Parathyroid adenoma (tissue), 2 donors: ENCODE measurements around the gene MGRN1.

Experiments
- H2AFZ ChIP-seq: fragments of 300-600 bp; sonication (generic); one replicate; pipeline ENCODE4 v1.7.0; 2017; ENCODE audit warnings: antibody characterized with exemption, mild to moderate bottlenecking
- H3K27ac ChIP-seq: fragments of 300-600 bp; sonication (generic); one replicate; pipeline ENCODE4 v1.7.0; 2017
- H3K27me3 ChIP-seq: fragments of 300-600 bp; sonication (generic); one replicate; pipeline ENCODE4 v1.7.0; 2017; ENCODE audit warnings: low read length; ENCODE audit not compliant: control insufficient read depth, insufficient read depth
- H3K36me3 ChIP-seq: fragments of 300-600 bp; sonication (generic); one replicate; pipeline ENCODE4 v1.7.0; 2017; ENCODE audit warnings: low read length; ENCODE audit not compliant: control insufficient read depth, insufficient read depth
- H3K4me1 ChIP-seq: fragments of 300-600 bp; sonication (generic); one replicate; pipeline ENCODE4 v1.7.0; 2017; ENCODE audit warnings: control low read depth
- H3K4me2 ChIP-seq: fragments of 300-600 bp; sonication (generic); one replicate; pipeline ENCODE4 v1.7.0; 2017; ENCODE audit warnings: low read length
- H3K4me3 ChIP-seq: fragments of 300-600 bp; sonication (generic); one replicate; pipeline ENCODE4 v1.7.0; 2017; ENCODE audit warnings: low read depth, low read length
- H3K79me2 ChIP-seq: fragments of 300-600 bp; sonication (generic); one replicate; pipeline ENCODE4 v1.7.0; 2017; ENCODE audit warnings: control low read depth
- H3K9ac ChIP-seq: fragments of 300-600 bp; sonication (generic); one replicate; pipeline ENCODE4 v1.7.0; 2017; ENCODE audit warnings: mild to moderate bottlenecking
- H3K9me3 ChIP-seq: fragments of 300-600 bp; sonication (generic); one replicate; pipeline ENCODE4 v1.7.0; 2017; ENCODE audit warnings: low read length; ENCODE audit not compliant: control insufficient read depth
- TF ChIP-seq, protein P1 (sequence below): fragments of 300-600 bp; sonication (generic); IDR thresholded peaks from one replicate; pipeline ENCODE4 v1.7.0; 2017; ENCODE audit warnings: antibody characterized with exemption, mild to moderate bottlenecking
- donor health status: primary hyperparathyroidism.

Gene MGRN1

DNA sequence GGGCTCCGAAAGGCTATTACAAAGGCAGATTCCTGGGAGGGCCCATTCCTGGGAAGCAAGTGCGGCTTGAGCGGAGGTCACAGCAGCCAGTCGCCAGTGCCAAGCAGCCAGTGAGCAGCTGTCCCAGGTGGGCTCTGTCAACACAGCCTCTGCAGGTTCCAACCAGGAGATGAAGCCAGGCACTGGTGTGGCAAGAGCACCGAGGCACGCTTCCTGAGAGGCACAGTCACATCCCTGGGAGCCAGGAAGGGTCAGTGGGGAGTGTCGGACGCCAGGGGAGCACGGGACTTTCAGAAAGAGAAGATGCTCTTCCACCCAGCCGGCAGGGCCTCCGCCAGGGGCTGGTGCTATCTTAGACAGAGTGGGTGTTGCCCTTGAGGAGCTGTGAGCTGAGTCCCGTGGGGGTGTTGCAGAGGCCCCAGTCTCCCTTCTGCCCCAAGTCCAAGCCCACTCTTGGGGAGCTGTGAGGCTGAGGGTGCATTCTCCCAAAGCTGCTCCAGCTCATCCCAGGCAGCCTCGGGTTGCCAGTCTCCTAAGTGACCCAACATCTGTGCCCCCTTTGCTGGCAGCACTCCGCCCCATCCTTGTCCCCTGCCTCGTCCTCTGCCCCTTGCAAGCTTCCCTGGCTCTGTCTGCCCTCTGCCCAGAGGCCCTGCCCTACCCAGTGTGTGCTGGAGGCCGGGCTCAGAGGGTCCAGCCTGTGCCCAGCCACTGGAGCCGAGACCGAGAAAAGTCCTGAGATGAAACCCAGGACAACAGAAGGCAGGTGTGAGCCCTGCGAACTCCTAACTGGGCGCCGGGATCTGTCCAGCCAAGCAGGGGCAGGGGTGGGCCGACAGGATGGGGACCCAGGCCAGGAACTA, 16.6 kb upstream of the MGRN1 start:
- Histone ChIP-seq H3K9ac (no peak overlapping the region), H3K4me3 (no peak overlapping the region), H2AFZ (no peak overlapping the region), H3K4me1 (peaks cover under 1% of the 10 kb centered on the region), H3K27ac (no peak overlapping the region), H3K4me2 (no peak overlapping the region), H3K36me3 (no peaks in the 10 kb centered on the region), H3K79me2 (no peaks in the 10 kb centered on the region), H3K9me3 (no peaks in the 10 kb centered on the region), H3K27me3 (no peaks in the 10 kb centered on the region)
- TF ChIP-seq, protein P1, sequence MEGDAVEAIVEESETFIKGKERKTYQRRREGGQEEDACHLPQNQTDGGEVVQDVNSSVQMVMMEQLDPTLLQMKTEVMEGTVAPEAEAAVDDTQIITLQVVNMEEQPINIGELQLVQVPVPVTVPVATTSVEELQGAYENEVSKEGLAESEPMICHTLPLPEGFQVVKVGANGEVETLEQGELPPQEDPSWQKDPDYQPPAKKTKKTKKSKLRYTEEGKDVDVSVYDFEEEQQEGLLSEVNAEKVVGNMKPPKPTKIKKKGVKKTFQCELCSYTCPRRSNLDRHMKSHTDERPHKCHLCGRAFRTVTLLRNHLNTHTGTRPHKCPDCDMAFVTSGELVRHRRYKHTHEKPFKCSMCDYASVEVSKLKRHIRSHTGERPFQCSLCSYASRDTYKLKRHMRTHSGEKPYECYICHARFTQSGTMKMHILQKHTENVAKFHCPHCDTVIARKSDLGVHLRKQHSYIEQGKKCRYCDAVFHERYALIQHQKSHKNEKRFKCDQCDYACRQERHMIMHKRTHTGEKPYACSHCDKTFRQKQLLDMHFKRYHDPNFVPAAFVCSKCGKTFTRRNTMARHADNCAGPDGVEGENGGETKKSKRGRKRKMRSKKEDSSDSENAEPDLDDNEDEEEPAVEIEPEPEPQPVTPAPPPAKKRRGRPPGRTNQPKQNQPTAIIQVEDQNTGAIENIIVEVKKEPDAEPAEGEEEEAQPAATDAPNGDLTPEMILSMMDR, result no peak

DNA sequence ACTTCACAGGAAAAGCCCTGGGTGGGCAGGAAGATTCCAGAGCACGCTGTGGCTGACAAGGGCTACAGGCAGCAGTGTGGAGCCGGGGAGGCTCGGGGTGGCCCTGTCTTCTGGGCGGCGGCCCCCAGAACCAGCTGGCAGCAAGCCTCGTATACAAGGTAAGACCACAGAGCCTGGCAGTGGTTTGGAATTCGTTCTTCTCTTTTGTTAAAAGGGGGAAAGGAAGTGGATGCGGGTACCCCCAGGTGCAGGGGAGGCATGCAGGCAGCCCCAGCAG, 16.0 kb upstream of the MGRN1 start:
- H3K4me2 ChIP-seq, result no peak overlapping the region

DNA sequence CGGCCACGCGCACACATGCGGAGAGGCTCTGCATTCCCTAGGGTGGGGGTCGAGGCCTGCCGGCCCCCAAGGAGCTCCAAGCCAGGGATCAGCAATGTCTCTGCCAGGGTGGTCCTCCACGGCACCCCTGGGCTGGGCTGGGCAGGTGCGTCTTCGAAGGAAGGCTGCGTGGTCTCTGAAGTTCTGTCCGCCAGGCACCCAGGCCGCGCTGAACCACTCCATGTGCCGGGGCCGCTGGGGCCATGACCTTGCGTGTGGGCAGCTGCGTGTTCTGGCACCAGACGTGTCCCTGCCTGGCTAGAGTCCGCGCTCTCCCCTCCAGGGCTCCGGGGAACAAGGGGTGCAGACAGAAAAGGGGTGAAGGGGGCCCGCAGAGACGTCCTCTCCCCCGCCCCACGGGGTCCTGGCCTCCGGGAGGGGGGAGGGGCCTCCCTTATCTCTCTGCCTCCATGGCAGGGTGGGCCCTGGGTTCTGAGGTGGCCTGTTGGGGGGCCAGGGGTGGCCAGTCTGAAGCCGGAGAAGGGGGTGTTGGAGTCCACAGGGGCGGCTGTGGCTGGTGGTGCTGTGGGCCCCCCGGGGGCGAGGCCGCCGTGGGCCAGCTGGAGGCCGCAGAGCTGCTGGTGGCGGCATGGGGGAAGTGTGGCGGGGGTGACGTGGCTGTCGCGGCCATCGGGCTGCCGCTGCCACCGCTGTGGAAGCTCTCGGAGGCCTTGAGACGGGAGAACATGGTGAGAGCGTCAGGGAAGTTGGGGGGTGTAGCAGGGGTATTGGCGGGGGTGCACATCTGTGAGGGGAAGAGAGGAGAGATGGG, 15.2 kb upstream of the MGRN1 start:
- H3K27me3 ChIP-seq, result no peaks in the 10 kb centered on the region
- H3K27ac ChIP-seq, result no peak overlapping the region
- TF ChIP-seq, protein P1, result no peak
- H3K79me2 ChIP-seq, result no peaks in the 10 kb centered on the region
- H3K4me2 ChIP-seq, result no peak overlapping the region
- peaks cover 6% of the 10 kb centered on the region for H3K4me1 ChIP-seq
- no peaks in the 10 kb centered on the region for H3K36me3 ChIP-seq
- H2AFZ ChIP-seq, result no peak overlapping the region
- no peak overlapping the region for H3K9ac ChIP-seq
- no peak overlapping the region for H3K4me3 ChIP-seq
- no peaks in the 10 kb centered on the region for H3K9me3 ChIP-seq

More for the DNA sequence above, 16.0 kb upstream of the MGRN1 start:
- Histone ChIP-seq H3K79me2 (no peaks in the 10 kb centered on the region), H3K4me1 (peaks cover 6% of the 10 kb centered on the region), H3K4me3 (no peak overlapping the region), H3K36me3 (no peaks in the 10 kb centered on the region), H3K27ac (no peak overlapping the region), H3K27me3 (no peaks in the 10 kb centered on the region), H3K9me3 (no peaks in the 10 kb centered on the region), H3K9ac (no peak overlapping the region), H2AFZ (no peak overlapping the region)
- TF ChIP-seq, protein P1, result no peak

DNA sequence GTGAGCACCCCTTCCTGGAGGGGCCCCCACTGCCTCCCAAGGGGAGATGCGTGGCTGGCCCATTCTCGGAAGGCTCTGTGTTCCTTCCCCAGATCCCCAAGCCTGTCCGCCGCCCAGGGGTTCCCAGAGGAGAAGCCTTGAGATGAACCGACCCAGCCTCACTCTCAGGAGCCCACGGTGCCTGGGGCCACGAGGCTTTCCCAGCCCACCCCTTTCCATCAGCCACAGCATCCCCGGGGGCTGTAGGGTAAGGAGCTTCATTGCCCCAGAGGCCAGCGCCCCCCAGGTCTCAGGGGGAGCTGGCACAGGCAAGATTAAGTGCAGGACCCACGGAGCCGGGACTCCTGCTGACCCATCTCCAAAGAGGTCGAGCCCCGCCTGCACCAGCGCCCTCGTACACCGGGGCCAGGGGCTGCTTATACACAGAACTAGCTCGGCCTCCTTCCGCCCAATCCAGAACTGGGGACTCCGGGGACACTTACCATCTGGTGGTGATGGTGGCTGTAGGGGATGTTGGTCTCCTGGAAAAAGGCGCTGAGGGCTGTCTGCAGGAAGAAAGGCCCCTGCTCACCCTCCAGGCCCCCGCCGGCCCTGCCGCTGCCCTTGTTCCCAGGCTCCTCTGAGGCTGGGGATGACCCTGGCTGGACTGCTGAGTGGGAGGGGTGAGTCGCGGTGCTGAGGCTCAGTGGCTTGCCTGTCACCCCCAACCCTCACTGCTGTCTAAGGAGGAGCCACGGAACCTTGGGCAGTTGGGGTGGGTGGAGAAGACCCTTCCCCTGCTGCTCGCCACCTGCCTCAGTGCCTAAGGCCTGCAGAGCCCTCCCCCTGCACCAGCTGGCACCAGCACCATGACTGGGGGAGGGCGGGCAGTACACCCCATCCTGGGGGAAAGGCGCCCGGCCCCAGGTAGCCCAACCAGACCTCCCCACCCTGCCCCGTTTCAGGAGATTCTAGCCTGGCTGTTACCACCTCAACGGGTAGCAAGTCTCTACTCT, 14.3 kb upstream of the MGRN1 start:
- H3K79me2 ChIP-seq, result peaks cover 5% of the 10 kb centered on the region
- H3K4me3 ChIP-seq, result no peak overlapping the region
- H3K27ac ChIP-seq, result no peak overlapping the region
- TF ChIP-seq, protein P1, result no peak
- H3K4me1 ChIP-seq, result peaks cover 8% of the 10 kb centered on the region
- no peak overlapping the region for H2AFZ ChIP-seq
- no peak overlapping the region for H3K9ac ChIP-seq
- H3K27me3 ChIP-seq, result no peaks in the 10 kb centered on the region
- H3K9me3 ChIP-seq, result no peaks in the 10 kb centered on the region
- no peak overlapping the region for H3K4me2 ChIP-seq
- H3K36me3 ChIP-seq, result no peaks in the 10 kb centered on the region
